HepG2 (cell line): ENCODE results near the gene NDUFB6. TPM values are rescaled to one million over a fixed set of nuclear protein-coding genes. Genes with fewer than 3 reads are reported as not detected.
A peak's percentile ranks its signal among the peaks of the same experiment; 100 is the strongest.

Experiments used
- AGO2 ChIP-seq: fragments of 200-400 bp; formaldehyde crosslinking; optimal IDR thresholded peaks from 2 replicates; pipeline ENCODE3; 2017; ENCODE audit warnings: mild to moderate bottlenecking, low read depth, low read length, moderate library complexity
- ATF1 ChIP-seq: IDR thresholded peaks from 2 replicates; pipeline ENCODE4 v1.6.1; 2016; ENCODE audit warnings: mild to moderate bottlenecking, control low read depth
- GTF3A ChIP-seq: sonication (generic); formaldehyde crosslinking; conservative IDR thresholded peaks from 2 replicates; pipeline ENCODE4 v1.4.0; 2020; ENCODE audit warnings: mild to moderate bottlenecking, missing genetic modification reagents
- KMT2A ChIP-seq: sonication (generic); formaldehyde crosslinking; IDR thresholded peaks from 2 replicates; pipeline ENCODE4 v1.4.0; 2020; ENCODE audit warnings: missing genetic modification reagents
- MED1 ChIP-seq: sonication (generic); formaldehyde crosslinking; IDR thresholded peaks from 2 replicates; pipeline ENCODE4 v1.4.0; 2020; ENCODE audit warnings: missing genetic modification reagents
- NFIB ChIP-seq: sonication (generic); formaldehyde crosslinking; IDR thresholded peaks from 2 replicates; pipeline ENCODE4 v1.9.0; 2021; ENCODE audit warnings: missing genetic modification reagents, mild to moderate bottlenecking, borderline replicate concordance
- PAX8 ChIP-seq: sonication (generic); formaldehyde crosslinking; IDR thresholded peaks from 2 replicates; pipeline ENCODE4 v1.8.0; 2022; ENCODE audit warnings: mild to moderate bottlenecking, missing genetic modification reagents, borderline replicate concordance
- REXO4 ChIP-seq: sonication (generic); formaldehyde crosslinking; IDR thresholded peaks from 2 replicates; pipeline ENCODE4 v1.8.0; 2022; ENCODE audit warnings: missing genetic modification reagents, mild to moderate bottlenecking, borderline replicate concordance
- SIN3A ChIP-seq: IDR thresholded peaks from 2 replicates; pipeline ENCODE4 v1.6.1; 2011; ENCODE audit warnings: low read depth, mild to moderate bottlenecking, control low read depth, low read length, borderline replicate concordance
- TEAD3 ChIP-seq: optimal IDR thresholded peaks from 2 replicates; pipeline ENCODE3; 2016; ENCODE audit warnings: borderline replicate concordance
- TSC22D2 ChIP-seq: sonication (generic); formaldehyde crosslinking; IDR thresholded peaks from 2 replicates; pipeline ENCODE4 v1.5.1; 2020; ENCODE audit warnings: missing genetic modification reagents, mild to moderate bottlenecking, borderline replicate concordance
- YY1 ChIP-seq: IDR thresholded peaks from 2 replicates; pipeline ENCODE4 v1.6.1; 2011; ENCODE audit warnings: low read length, low read depth, moderate library complexity, mild to moderate bottlenecking; ENCODE audit not compliant: insufficient read depth, insufficient replicate concordance
- ZNF264 ChIP-seq: sonication (generic); formaldehyde crosslinking; IDR thresholded peaks from 2 replicates; pipeline ENCODE4 v1.4.0; 2020; ENCODE audit warnings: missing genetic modification reagents
- ZNF451 ChIP-seq: sonication (generic); formaldehyde crosslinking; IDR thresholded peaks from 2 replicates; pipeline ENCODE4 v1.5.0; 2020; ENCODE audit warnings: mild to moderate bottlenecking, missing genetic modification reagents
- ZNF549 ChIP-seq: sonication (generic); formaldehyde crosslinking; IDR thresholded peaks from 2 replicates; pipeline ENCODE4 v1.5.0; 2020; ENCODE audit warnings: missing genetic modification reagents
- ZNF629 ChIP-seq: sonication (generic); formaldehyde crosslinking; conservative IDR thresholded peaks from 2 replicates; pipeline ENCODE4 v1.5.0; 2020; ENCODE audit warnings: missing genetic modification reagents
- ZNF761 ChIP-seq: sonication (generic); formaldehyde crosslinking; conservative IDR thresholded peaks from 2 replicates; pipeline ENCODE4 v1.4.0; 2020; ENCODE audit warnings: mild to moderate bottlenecking, missing genetic modification reagents
- ZNF777 ChIP-seq: sonication (generic); formaldehyde crosslinking; IDR thresholded peaks from 2 replicates; pipeline ENCODE4 v1.4.0; 2020; ENCODE audit warnings: missing genetic modification reagents
- ZNF781 ChIP-seq: sonication (generic); formaldehyde crosslinking; IDR thresholded peaks from 2 replicates; pipeline ENCODE4 v1.5.1; 2020; ENCODE audit warnings: borderline replicate concordance, mild to moderate bottlenecking, missing genetic modification reagents; ENCODE audit errors: not compliant biosample characterization
- ZNF878 ChIP-seq: sonication (generic); formaldehyde crosslinking; IDR thresholded peaks from 2 replicates; pipeline ENCODE4 v1.8.1; 2023; ENCODE audit warnings: mild to moderate bottlenecking, missing genetic modification reagents, moderate library complexity
- ZSCAN5A ChIP-seq: sonication (generic); formaldehyde crosslinking; IDR thresholded peaks from 2 replicates; pipeline ENCODE4 v1.8.0; 2022; ENCODE audit warnings: mild to moderate bottlenecking, missing genetic modification reagents, borderline replicate concordance
- polyA plus RNA-seq, 8 experiments: library from polyadenylated mRNA; depleted of rRNA in 3 of 8; stranded (reverse) in 7 of 8; unstranded in 1 of 8; fragments of >200 nt; fragmentation: Illumina TruSeq in 4 of 8; extraction: Trizol in 4 of 8; gene quantifications; 2 replicates each; pipeline versions ENCODE4 v1.2.1 to v1.2.3, GENCODE V29; 2011 to 2016; ENCODE audit warnings: low read depth in 4 of 8, missing spikeins in 1 of 8, mixed read lengths in 1 of 8; ENCODE audit not compliant: insufficient read depth in 1 of 8
- total RNA-seq, 5 experiments: library from RNA; depleted of rRNA; stranded (reverse); fragments of >200 nt; fragmentation: Illumina TruSeq; extraction: Trizol; gene quantifications; 2 replicates each; pipeline ENCODE4 v1.2.3, GENCODE V29; 2016; ENCODE audit warnings: low read depth in 1 of 5
- TF ChIP-seq, protein P1 (sequence below): sonication (generic); formaldehyde crosslinking; IDR thresholded peaks from 2 replicates; pipeline ENCODE4 v1.4.0; 2020; ENCODE audit warnings: mild to moderate bottlenecking, missing genetic modification reagents
- TF ChIP-seq, protein P2 (sequence below): sonication (generic); formaldehyde crosslinking; IDR thresholded peaks from 2 replicates; pipeline ENCODE4 v1.9.0; 2021; ENCODE audit warnings: mild to moderate bottlenecking, missing genetic modification reagents

The NDUFB6 gene
- total and polyA plus RNA-seq, 2 of the 13 experiments (the other 11 are each of a cell fraction or from before 2014, with no cell fraction given), result 31.2 to 81.9 TPM

DNA sequence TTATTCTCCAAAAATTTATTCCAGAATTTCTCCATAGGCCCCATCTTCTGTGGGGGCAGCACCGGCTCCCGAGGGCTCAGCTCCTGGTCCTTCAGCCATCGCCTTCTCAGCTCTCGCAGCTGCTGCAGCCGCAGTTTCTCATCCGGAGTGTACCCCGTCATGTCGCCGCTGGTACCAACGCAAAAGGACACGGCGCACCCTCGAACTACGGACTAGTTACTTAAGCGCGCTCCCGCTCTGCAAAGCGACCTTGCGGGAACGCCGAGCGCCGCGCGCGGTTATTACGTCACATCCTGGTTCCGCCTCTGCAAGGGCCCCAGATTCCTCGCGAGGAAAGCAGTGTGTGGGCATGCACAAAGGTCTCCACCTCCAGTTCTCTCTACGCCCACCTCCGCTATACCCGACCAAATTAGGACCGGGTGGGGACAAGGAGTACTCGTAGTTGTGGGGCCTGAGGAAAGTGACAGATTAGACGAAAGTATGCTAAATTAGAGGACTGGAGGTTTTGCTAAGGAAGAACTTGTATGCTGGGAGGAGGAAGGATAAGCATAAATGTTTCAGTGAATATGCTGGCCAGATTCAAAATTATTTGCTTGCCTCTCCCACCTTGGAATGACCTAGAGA is at the start of gene NDUFB6 (continued):
- no peak for TF ChIP-seq PAX8 (CRISPR knock-in tag)
- 0 out of 2 replicates have a peak, but pooled peaks have one; percentile 42 for TF ChIP-seq ZSCAN5A (CRISPR knock-in tag)
- TF ChIP-seq ZNF781, result peak; percentile 81
- TF ChIP-seq ZNF549 (CRISPR knock-in tag), result no peak
- peak; percentile 71; the same call in 1 of the 2 replicates for TF ChIP-seq ZNF878 (CRISPR knock-in tag)
- 0 out of 2 replicates have a peak, but pooled peaks have one; percentile 21 for TF ChIP-seq ZNF761 (CRISPR knock-in tag)
- TF ChIP-seq MED1 (CRISPR knock-in tag), result peak; percentile 75
- TF ChIP-seq KMT2A (CRISPR knock-in tag), result peak; percentile 87
- TF ChIP-seq REXO4 (CRISPR knock-in tag), result no peak
- TF ChIP-seq ZNF777, result no peak; the same call in 1 of the 2 replicates
- TF ChIP-seq, protein P1, sequence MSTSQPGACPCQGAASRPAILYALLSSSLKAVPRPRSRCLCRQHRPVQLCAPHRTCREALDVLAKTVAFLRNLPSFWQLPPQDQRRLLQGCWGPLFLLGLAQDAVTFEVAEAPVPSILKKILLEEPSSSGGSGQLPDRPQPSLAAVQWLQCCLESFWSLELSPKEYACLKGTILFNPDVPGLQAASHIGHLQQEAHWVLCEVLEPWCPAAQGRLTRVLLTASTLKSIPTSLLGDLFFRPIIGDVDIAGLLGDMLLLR, result no peak
- TF ChIP-seq ATF1 (CRISPR knock-in tag), result peak; percentile 98
- TF ChIP-seq TEAD3 (CRISPR knock-in tag), result peak; percentile 79
- TF ChIP-seq, protein P2, sequence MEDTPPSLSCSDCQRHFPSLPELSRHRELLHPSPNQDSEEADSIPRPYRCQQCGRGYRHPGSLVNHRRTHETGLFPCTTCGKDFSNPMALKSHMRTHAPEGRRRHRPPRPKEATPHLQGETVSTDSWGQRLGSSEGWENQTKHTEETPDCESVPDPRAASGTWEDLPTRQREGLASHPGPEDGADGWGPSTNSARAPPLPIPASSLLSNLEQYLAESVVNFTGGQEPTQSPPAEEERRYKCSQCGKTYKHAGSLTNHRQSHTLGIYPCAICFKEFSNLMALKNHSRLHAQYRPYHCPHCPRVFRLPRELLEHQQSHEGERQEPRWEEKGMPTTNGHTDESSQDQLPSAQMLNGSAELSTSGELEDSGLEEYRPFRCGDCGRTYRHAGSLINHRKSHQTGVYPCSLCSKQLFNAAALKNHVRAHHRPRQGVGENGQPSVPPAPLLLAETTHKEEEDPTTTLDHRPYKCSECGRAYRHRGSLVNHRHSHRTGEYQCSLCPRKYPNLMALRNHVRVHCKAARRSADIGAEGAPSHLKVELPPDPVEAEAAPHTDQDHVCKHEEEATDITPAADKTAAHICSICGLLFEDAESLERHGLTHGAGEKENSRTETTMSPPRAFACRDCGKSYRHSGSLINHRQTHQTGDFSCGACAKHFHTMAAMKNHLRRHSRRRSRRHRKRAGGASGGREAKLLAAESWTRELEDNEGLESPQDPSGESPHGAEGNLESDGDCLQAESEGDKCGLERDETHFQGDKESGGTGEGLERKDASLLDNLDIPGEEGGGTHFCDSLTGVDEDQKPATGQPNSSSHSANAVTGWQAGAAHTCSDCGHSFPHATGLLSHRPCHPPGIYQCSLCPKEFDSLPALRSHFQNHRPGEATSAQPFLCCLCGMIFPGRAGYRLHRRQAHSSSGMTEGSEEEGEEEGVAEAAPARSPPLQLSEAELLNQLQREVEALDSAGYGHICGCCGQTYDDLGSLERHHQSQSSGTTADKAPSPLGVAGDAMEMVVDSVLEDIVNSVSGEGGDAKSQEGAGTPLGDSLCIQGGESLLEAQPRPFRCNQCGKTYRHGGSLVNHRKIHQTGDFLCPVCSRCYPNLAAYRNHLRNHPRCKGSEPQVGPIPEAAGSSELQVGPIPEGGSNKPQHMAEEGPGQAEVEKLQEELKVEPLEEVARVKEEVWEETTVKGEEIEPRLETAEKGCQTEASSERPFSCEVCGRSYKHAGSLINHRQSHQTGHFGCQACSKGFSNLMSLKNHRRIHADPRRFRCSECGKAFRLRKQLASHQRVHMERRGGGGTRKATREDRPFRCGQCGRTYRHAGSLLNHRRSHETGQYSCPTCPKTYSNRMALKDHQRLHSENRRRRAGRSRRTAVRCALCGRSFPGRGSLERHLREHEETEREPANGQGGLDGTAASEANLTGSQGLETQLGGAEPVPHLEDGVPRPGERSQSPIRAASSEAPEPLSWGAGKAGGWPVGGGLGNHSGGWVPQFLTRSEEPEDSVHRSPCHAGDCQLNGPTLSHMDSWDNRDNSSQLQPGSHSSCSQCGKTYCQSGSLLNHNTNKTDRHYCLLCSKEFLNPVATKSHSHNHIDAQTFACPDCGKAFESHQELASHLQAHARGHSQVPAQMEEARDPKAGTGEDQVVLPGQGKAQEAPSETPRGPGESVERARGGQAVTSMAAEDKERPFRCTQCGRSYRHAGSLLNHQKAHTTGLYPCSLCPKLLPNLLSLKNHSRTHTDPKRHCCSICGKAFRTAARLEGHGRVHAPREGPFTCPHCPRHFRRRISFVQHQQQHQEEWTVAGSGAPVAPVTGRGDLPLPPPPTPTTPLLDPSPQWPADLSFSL, result no peak
- peak; percentile 64 for TF ChIP-seq YY1
- no peak for TF ChIP-seq AGO2
- no peak for TF ChIP-seq NFIB
- TF ChIP-seq GTF3A (CRISPR knock-in tag), result no peak
- TF ChIP-seq ZNF629 (CRISPR knock-in tag), result 0 out of 2 replicates have a peak, but pooled peaks have one; percentile 6
- TF ChIP-seq SIN3A, result peak; percentile 90
- TF ChIP-seq TSC22D2, result peak; percentile 45; the same call in 1 of the 2 replicates
- TF ChIP-seq ZNF264 (CRISPR knock-in tag), result no peak; the same call in 1 of the 2 replicates
- no peak for TF ChIP-seq ZNF451 (CRISPR knock-in tag)
